Neural cell (in vitro differentiated cells): ENCODE measurements around the gene HMCN2.

ENCODE experiments used
- EP300 ChIP-seq: fragments of 450-650 bp; conservative IDR thresholded peaks from 2 replicates; pipeline ENCODE4 v1.6.1; 2014; ENCODE audit warnings: antibody characterized with exemption, mild to moderate bottlenecking, moderate library complexity; ENCODE audit not compliant: poor library complexity, severe bottlenecking
- EZH2 ChIP-seq: fragments of 200-600, 300-800 bp; shearing (Covaris generic), sonication (generic); IDR thresholded peaks from 2 replicates; pipeline ENCODE4 v1.6.1; 2014; ENCODE audit warnings: antibody characterized with exemption, low read length, borderline replicate concordance, mild to moderate bottlenecking; ENCODE audit not compliant: insufficient read depth, poor library complexity, severe bottlenecking
- TF ChIP-seq, protein P1 (sequence below): fragments of 450-650 bp; IDR thresholded peaks from 2 replicates; pipeline ENCODE4 v1.5.1; 2014; ENCODE audit warnings: antibody characterized with exemption, mild to moderate bottlenecking, moderate library complexity; ENCODE audit not compliant: poor library complexity, severe bottlenecking

DNA sequence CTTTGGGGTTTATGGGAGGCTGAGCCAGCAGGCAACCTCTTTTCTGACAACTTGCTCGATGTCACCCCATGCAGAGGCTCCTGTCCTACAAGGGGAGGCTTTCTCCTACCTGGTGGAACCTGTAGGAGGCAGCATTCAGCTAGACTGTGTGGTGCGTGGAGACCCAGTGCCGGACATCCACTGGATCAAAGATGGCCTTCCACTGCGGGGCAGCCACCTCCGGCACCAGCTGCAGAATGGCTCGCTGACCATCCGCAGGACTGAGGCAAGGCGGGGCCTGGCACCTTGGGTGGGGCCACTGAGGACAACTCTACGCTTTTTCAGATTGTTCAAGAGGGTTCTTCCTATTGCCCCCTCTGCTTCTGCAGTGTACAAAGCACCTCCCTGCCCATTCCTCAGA lies 143.1 kb downstream of the HMCN2 start:
- TF ChIP-seq EP300 (no peak), EZH2 (no peak)
- TF ChIP-seq, protein P1, sequence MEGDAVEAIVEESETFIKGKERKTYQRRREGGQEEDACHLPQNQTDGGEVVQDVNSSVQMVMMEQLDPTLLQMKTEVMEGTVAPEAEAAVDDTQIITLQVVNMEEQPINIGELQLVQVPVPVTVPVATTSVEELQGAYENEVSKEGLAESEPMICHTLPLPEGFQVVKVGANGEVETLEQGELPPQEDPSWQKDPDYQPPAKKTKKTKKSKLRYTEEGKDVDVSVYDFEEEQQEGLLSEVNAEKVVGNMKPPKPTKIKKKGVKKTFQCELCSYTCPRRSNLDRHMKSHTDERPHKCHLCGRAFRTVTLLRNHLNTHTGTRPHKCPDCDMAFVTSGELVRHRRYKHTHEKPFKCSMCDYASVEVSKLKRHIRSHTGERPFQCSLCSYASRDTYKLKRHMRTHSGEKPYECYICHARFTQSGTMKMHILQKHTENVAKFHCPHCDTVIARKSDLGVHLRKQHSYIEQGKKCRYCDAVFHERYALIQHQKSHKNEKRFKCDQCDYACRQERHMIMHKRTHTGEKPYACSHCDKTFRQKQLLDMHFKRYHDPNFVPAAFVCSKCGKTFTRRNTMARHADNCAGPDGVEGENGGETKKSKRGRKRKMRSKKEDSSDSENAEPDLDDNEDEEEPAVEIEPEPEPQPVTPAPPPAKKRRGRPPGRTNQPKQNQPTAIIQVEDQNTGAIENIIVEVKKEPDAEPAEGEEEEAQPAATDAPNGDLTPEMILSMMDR: no peak
